Measurements from ENCODE around the gene CSH1. TPM values are rescaled to one million over a fixed set of nuclear protein-coding genes. Genes with fewer than 3 reads are reported as not detected.

The CSH1 gene
- total and polyA plus RNA-seq, 2 experiments from 2014 or later = not detected

DNA sequence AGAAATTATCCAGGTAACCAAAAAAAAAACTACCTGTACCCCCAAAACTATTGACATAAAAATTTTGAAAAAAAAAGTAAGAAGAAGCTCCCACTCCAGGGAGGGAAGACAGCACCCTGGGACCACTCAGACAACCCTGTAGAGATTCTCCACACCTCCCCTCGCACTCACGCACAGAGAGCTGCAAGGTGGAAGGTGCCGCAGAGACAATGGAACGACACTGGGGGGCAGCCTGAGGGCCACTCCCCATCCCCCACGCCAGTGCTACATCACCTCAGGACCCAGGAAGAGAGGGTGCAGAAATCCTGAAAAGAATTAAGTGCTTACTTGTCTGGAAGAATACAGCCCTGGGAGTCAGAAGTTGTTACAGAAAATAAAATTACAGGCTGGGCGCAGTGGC lies 40.9 kb upstream of the CSH1 start:
- no peaks in the 10 kb centered on the region for H3K9me3 ChIP-seq (ENCODE audit: low read depth)
- no peaks in the 10 kb centered on the region for H3K27me3 ChIP-seq
- H3K27ac ChIP-seq = no peak overlapping the region
- H3K36me3 ChIP-seq = no peaks in the 10 kb centered on the region
- DNase-seq (ENCODE audit: low read depth in 1 of 2, low spot score in 1 of 2) = no peak
- no peak overlapping the region for H3K4me3 ChIP-seq
- H3K4me1 ChIP-seq (ENCODE audit: low read depth) = no peaks in the 10 kb centered on the region
- TF ChIP-seq, protein P1, sequence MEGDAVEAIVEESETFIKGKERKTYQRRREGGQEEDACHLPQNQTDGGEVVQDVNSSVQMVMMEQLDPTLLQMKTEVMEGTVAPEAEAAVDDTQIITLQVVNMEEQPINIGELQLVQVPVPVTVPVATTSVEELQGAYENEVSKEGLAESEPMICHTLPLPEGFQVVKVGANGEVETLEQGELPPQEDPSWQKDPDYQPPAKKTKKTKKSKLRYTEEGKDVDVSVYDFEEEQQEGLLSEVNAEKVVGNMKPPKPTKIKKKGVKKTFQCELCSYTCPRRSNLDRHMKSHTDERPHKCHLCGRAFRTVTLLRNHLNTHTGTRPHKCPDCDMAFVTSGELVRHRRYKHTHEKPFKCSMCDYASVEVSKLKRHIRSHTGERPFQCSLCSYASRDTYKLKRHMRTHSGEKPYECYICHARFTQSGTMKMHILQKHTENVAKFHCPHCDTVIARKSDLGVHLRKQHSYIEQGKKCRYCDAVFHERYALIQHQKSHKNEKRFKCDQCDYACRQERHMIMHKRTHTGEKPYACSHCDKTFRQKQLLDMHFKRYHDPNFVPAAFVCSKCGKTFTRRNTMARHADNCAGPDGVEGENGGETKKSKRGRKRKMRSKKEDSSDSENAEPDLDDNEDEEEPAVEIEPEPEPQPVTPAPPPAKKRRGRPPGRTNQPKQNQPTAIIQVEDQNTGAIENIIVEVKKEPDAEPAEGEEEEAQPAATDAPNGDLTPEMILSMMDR (IDR thresholded peaks at IDR 0.05; ENCODE audit: low read depth, low read length) = no peak

DNA sequence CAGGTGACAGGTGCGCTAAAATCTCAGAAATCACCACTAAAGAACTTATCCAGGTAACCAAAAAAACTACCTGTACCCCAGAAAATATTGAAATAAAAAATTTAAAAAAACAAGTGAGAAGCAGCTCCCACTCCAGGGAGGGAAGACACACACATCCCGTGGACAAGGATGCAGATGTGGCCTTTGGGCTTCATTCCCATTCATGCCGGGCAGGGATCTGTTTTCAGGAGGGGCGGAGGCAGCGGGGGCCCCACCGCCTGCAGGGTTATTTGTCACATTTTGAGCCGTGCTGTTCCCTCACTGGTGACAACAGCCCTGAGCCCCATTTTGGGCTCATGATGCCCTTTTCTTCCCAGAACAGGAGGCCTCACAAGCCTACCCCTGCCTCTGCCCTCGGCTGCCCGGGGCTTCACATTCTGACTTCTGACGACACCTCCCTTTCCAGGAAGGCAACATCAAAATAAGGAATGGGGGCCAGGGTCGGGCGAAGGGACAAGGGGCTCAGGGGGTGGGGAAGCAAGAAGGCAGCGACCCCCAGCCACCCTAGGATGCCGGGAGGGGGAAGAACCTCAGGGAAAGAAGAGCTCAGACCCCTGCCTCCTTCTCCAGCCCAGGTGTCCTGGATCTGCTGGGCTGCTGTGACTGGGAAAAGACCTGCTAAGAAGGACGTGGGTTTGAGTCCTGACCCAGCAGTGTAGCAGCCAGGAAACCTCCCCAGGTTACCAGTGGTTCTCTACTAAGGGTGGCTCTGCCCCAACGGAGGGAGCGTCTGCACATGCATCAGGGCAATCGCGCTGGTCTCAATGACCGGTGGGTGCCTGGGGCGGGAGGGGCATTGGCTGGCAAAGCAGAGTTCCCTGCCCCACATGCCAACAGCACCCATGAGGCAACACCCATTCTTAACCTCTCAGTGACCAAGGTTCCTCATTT lies 38.1 kb upstream of the CSH1 start:
- Histone ChIP-seq H3K4me3 (no peak overlapping the region), H3K36me3 (no peaks in the 10 kb centered on the region), H3K9me3 (ENCODE audit: low read depth) (no peaks in the 10 kb centered on the region), H3K27me3 (no peaks in the 10 kb centered on the region), H3K27ac (no peak overlapping the region), H3K4me1 (ENCODE audit: low read depth) (no peaks in the 10 kb centered on the region)
- DNase-seq (ENCODE audit: low read depth in 1 of 2, low spot score in 1 of 2) = no peak
- TF ChIP-seq, protein P1 (IDR thresholded peaks at IDR 0.05; ENCODE audit: low read depth, low read length) = no peak

DNA sequence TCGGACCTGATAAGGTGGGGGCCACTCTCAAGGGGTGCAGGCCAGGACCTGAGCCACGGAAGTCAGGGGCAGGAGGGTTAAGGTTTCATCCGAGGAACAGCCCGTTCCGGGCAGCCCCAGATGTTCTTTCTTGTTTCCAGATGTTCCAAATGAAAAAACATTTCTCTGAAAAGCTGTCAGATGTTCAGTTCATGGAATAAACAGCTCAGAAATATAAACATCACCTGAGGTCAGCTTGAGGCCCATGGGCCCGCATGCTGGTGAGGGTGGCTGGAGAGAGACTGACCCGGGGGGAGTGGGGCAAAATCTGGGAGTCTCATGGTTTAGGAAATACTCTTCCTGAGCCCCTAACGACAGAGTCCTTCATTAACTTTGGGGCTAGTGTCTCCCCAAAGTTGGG lies 37.2 kb upstream of the CSH1 start:
- Histone ChIP-seq H3K4me3 (no peak overlapping the region), H3K27me3 (no peaks in the 10 kb centered on the region), H3K4me1 (ENCODE audit: low read depth) (no peaks in the 10 kb centered on the region), H3K9me3 (ENCODE audit: low read depth) (no peaks in the 10 kb centered on the region), H3K36me3 (no peaks in the 10 kb centered on the region), H3K27ac (no peak overlapping the region)
- DNase-seq (ENCODE audit: low read depth in 1 of 2, low spot score in 1 of 2) = no peak
- TF ChIP-seq, protein P1 (IDR thresholded peaks at IDR 0.05; ENCODE audit: low read depth, low read length) = no peak

DNA sequence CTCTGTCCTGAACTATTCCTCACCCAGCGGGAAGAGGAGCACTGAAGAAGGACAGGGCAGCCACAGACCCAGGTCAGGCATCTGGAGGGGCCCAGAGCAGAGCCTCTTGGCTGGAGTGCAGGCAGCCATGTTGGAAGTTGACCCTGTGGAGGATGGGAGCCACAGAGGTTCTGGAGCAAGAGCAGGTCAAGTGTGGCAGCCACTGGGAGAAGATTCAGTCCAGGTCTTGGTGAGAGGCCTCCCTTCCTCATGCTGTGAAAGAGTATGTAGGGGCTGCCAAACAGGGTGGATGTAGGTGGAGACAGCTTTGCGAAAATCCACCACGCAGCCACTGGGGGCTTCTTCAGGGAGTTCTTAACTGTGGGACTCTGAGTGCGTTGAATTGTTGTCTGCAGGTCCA lies 36.3 kb upstream of the CSH1 start:
- Histone ChIP-seq H3K9me3 (ENCODE audit: low read depth) (no peaks in the 10 kb centered on the region), H3K27ac (no peak overlapping the region), H3K4me3 (no peak overlapping the region), H3K4me1 (ENCODE audit: low read depth) (no peaks in the 10 kb centered on the region), H3K27me3 (no peaks in the 10 kb centered on the region), H3K36me3 (no peaks in the 10 kb centered on the region)
- DNase-seq (ENCODE audit: low read depth in 1 of 2, low spot score in 1 of 2) = no peak
- TF ChIP-seq, protein P1 (IDR thresholded peaks at IDR 0.05; ENCODE audit: low read depth, low read length) = no peak

DNA sequence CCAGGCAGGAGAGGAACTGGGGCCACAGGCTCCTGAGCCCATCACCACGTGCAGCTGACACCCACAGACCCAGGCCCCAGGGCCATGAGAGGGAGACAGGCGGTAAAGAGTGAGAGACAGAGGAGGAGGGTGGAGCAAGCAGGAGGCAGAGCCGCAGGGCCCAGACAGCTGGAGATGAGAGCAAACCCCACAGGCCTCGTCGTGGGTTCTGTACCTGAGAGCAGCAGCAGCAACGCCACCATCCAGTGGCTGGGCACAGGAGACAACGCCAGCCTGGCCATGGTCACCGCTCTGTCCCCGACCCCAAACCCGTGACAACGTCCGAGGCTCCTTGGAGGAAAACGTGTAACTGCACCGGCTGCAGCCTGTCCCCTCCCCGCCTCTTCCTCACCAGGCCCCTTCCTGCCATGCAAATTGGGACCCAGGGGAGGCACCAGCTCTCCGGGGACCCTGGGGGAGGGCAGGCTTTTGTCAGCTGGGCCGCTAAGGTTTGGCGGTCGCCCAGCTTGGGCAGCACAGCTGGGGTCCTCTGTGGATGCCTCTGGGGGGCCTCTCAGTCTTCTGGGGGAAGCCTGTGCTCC lies 35.7 kb upstream of the CSH1 start, which contains the start of gene CD79B:
CD79B (minus strand) TSS at position 351 of the 581 bp plus-strand sequence; CDS start at position 281, 70 bp downstream.
- H3K4me3 ChIP-seq = no peak within 1 kb of the TSS
- no peak within 1 kb of the TSS for H3K27ac ChIP-seq
- H3K36me3 ChIP-seq = no peaks in the 10 kb centered on the region
- TF ChIP-seq, protein P1 (IDR thresholded peaks at IDR 0.05; ENCODE audit: low read depth, low read length) = no peak
- H3K4me1 ChIP-seq (ENCODE audit: low read depth) = no peaks in the 10 kb centered on the region
- DNase-seq (ENCODE audit: low read depth in 1 of 2, low spot score in 1 of 2) = no peak
- no peaks in the 10 kb centered on the region for H3K9me3 ChIP-seq (ENCODE audit: low read depth)
- H3K27me3 ChIP-seq = no peaks in the 10 kb centered on the region

Data from cardiac muscle cell (in vitro differentiated cells and primary cell).